Brain microvascular endothelial cell (primary cell): ENCODE results near the gene STAT1.

Experiments
- DNase-seq: peaks from one replicate; pipeline ENCODE4 v3.0.0-alpha.2; 2020
- H3K27ac ChIP-seq: fragments of 250-450 bp; sonication (Bioruptor Pico); 2 replicates; pipeline ENCODE4 v1.5.1; 2020; ENCODE audit warnings: mild to moderate bottlenecking, moderate library complexity
- H3K27me3 ChIP-seq: fragments of 250-450 bp; sonication (Bioruptor Pico); replicated peaks from 2 replicates; pipeline ENCODE4 v1.5.1; 2020; ENCODE audit warnings: mild to moderate bottlenecking
- H3K36me3 ChIP-seq: fragments of 250-450 bp; sonication (Bioruptor Pico); replicated peaks from 2 replicates; pipeline ENCODE4 v1.5.1; 2020; ENCODE audit warnings: mild to moderate bottlenecking
- H3K4me3 ChIP-seq: 2 replicates; pipeline ENCODE4 v1.5.1; 2011; ENCODE audit warnings: low read depth, mild to moderate bottlenecking, control low read depth, low read length, moderate library complexity
- CTCF ChIP-seq: IDR thresholded peaks from 2 replicates; pipeline ENCODE4 v1.5.1; 2011; ENCODE audit warnings: low read depth, mild to moderate bottlenecking, moderate library complexity, low read length, control low read depth, inconsistent platforms; ENCODE audit errors: missing control alignments
- in situ Hi-C: cut with HindIII; loops from 2 replicates; pipeline ENCODE4 v1.10.0; 2017; ENCODE audit warnings: low sequenced_read_pairs, low pct_ligation_motif_present

Gene STAT1

GRCh38 chr2:190982262-190983034, 31.5 kb downstream of the STAT1 start:
- Histone ChIP-seq H3K4me3 (no peak overlapping the region), H3K27ac (no peak overlapping the region), H3K27me3 (no peaks in the 10 kb centered on the region), H3K36me3 (peaks cover 68% of the 10 kb centered on the region)
- no peak for DNase-seq
- in situ Hi-C loops = no loop called here
- TF ChIP-seq CTCF = no peak

- H3K27ac ChIP-seq = no peak overlapping the region
- H3K27me3 ChIP-seq = no peaks in the 10 kb centered on the region
- no peak overlapping the region for H3K4me3 ChIP-seq
- peaks cover 66% of the 10 kb centered on the region for H3K36me3 ChIP-seq
- TF ChIP-seq CTCF = no peak
- in situ Hi-C loops = no loop called here
- no peak for DNase-seq
These were observed 32.2 kb downstream of the STAT1 start for GRCh38 chr2:190981733-190982132.

GRCh38 chr2:190981333-190981732, 32.6 kb downstream of the STAT1 start:
- peaks cover 66% of the 10 kb centered on the region for H3K36me3 ChIP-seq
- H3K4me3 ChIP-seq = no peak overlapping the region
- H3K27ac ChIP-seq = no peak overlapping the region

GRCh38 chr2:190980630-190981209, 33.3 kb downstream of the STAT1 start:
- H3K27me3 ChIP-seq = no peaks in the 10 kb centered on the region
- TF ChIP-seq CTCF = no peak
- DNase-seq = no peak
- in situ Hi-C loops = no loop called here
- no peak overlapping the region for H3K4me3 ChIP-seq
- peaks cover 66% of the 10 kb centered on the region for H3K36me3 ChIP-seq
- peak overlapping the region; percentile 79 for H3K27ac ChIP-seq

More at GRCh38 chr2:190981333-190981732, 32.6 kb downstream of the STAT1 start:
- no peaks in the 10 kb centered on the region for H3K27me3 ChIP-seq
- in situ Hi-C loops = no loop called here
- no peak for TF ChIP-seq CTCF
- DNase-seq = no peak

- H3K4me3 ChIP-seq = no peak overlapping the region
- H3K36me3 ChIP-seq = peaks cover 65% of the 10 kb centered on the region
- no peak for TF ChIP-seq CTCF
- H3K27me3 ChIP-seq = no peaks in the 10 kb centered on the region
- in situ Hi-C loops = no loop called here
- peak overlapping the region; percentile 79 for H3K27ac ChIP-seq
- peak; percentile 93 for DNase-seq
These were observed 33.9 kb downstream of the STAT1 start for GRCh38 chr2:190979906-190980629.
